ENCODE measurements around the gene ZMYND15.

The ZMYND15 gene

GRCh38 chr17:4785311-4786105, 45.9 kb downstream of the ZMYND15 start:
- no peak for ATAC-seq
- no peak for TF ChIP-seq CSRNP3 (CRISPR knock-in tag; IDR thresholded peaks at IDR 0.05)
- TF ChIP-seq TOX (CRISPR knock-in tag; IDR thresholded peaks at IDR 0.05; ENCODE audit: borderline replicate concordance) = no peak
- no peak for TF ChIP-seq ZFP3 (CRISPR knock-in tag; IDR thresholded peaks at IDR 0.05)
- no peak for TF ChIP-seq ZFP30 (CRISPR knock-in tag; IDR thresholded peaks at IDR 0.05)
- TF ChIP-seq TCF4 (CRISPR knock-in tag; IDR thresholded peaks at IDR 0.05; ENCODE audit: borderline replicate concordance) = no peak
- no peak for TF ChIP-seq PATZ1 (CRISPR knock-in tag; IDR thresholded peaks at IDR 0.05; ENCODE audit: borderline replicate concordance)
- no peak for TF ChIP-seq ZNF70 (CRISPR knock-in tag; IDR thresholded peaks at IDR 0.05)
- no peak for TF ChIP-seq GLIS3 (CRISPR knock-in tag; IDR thresholded peaks at IDR 0.05)
- no peak for TF ChIP-seq OSR1 (CRISPR knock-in tag; IDR thresholded peaks at IDR 0.05)
- TF ChIP-seq ISL1 (CRISPR knock-in tag; IDR thresholded peaks at IDR 0.05) = no peak
- TF ChIP-seq ZNF8 (CRISPR knock-in tag; IDR thresholded peaks at IDR 0.05) = no peak
- TF ChIP-seq CSDC2 (CRISPR knock-in tag; IDR thresholded peaks at IDR 0.05) = no peak
- no peak for TF ChIP-seq TSHZ2 (CRISPR knock-in tag; IDR thresholded peaks at IDR 0.05)

GRCh38 chr17:4786106-4786511, 46.5 kb downstream of the ZMYND15 start, which contains the start of gene VMO1:
VMO1 (minus strand) TSS chr17:4786364; CDS start chr17:4786352, 12 bp downstream.
- ATAC-seq = no peak
- TF ChIP-seq CSRNP3 (CRISPR knock-in tag; IDR thresholded peaks at IDR 0.05) = no peak
- TF ChIP-seq ZFP3 (CRISPR knock-in tag; IDR thresholded peaks at IDR 0.05) = no peak

GRCh38 chr17:4786516-4786915, 46.9 kb downstream of the ZMYND15 start:
- TF ChIP-seq ZNF70 (CRISPR knock-in tag; IDR thresholded peaks at IDR 0.05) = no peak
- TF ChIP-seq SNAI2 (CRISPR knock-in tag; IDR thresholded peaks at IDR 0.05) = no peak
- no peak for TF ChIP-seq PATZ1 (CRISPR knock-in tag; IDR thresholded peaks at IDR 0.05; ENCODE audit: borderline replicate concordance)
- no peak for TF ChIP-seq ISL1 (CRISPR knock-in tag; IDR thresholded peaks at IDR 0.05)
- no peak for TF ChIP-seq OSR1 (CRISPR knock-in tag; IDR thresholded peaks at IDR 0.05)
- TF ChIP-seq RARB (CRISPR knock-in tag; IDR thresholded peaks at IDR 0.05) = no peak
- TF ChIP-seq ZFP30 (CRISPR knock-in tag; IDR thresholded peaks at IDR 0.05) = no peak
- TF ChIP-seq ZNF8 (CRISPR knock-in tag; IDR thresholded peaks at IDR 0.05) = no peak
- TF ChIP-seq CSDC2 (CRISPR knock-in tag; IDR thresholded peaks at IDR 0.05) = no peak
- TF ChIP-seq PPARA (CRISPR knock-in tag; IDR thresholded peaks at IDR 0.05; ENCODE audit: borderline replicate concordance) = no peak
- TF ChIP-seq TCF4 (CRISPR knock-in tag; IDR thresholded peaks at IDR 0.05; ENCODE audit: borderline replicate concordance) = no peak
- TF ChIP-seq ZC3H10 (CRISPR knock-in tag; IDR thresholded peaks at IDR 0.05) = no peak
- TF ChIP-seq GLIS3 (CRISPR knock-in tag; IDR thresholded peaks at IDR 0.05) = no peak

More at GRCh38 chr17:4786516-4786915, 46.9 kb downstream of the ZMYND15 start:
- ATAC-seq = no peak

Data from SK-N-SH treated with all-trans-retinoic acid at 6 μM for 48 hours (cell line).